Measurements from ENCODE around the gene MAPK8.

The MAPK8 gene

DNA sequence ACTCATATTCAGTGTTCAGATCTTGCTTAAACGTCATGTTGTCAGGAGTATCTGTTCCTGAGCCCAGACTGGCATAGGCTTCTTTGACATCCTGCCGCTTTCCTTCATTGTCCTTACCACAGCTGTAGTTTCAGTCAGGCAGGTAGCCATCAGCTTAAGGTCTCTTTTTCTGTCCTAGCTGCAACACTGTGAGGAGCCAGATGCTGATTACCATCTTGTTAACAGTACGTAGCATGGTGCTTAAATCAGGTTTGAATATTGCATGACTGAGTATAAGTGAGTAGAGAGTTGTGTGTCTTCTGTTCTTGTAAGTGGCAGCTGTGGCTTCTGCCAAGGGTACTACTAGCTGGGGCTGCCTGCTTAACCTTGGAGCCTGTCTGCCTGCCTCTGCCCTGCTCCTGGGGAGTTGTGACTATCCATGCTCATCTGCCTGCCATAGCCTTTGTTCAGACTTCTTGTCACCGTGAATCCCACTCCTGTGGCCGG is 92.6 kb downstream of the MAPK8 start:
- no peak overlapping the region for H3K4me3 ChIP-seq (replicated peaks; ENCODE audit: low read depth, low read length)
- no peak for TF ChIP-seq CTCF (IDR thresholded peaks at IDR 0.05; ENCODE audit: low read depth, low read length, missing control alignments)
- no peak for DNase-seq (ENCODE audit: extremely low read depth, low read depth)

- no peak overlapping the region for H3K4me3 ChIP-seq (replicated peaks; ENCODE audit: low read depth, low read length)
- TF ChIP-seq CTCF (IDR thresholded peaks at IDR 0.05; ENCODE audit: low read depth, low read length, missing control alignments) = no peak
- no peak for DNase-seq (ENCODE audit: extremely low read depth, low read depth)
Observed at GRCh38 chr10:48399551-48399950, 93.1 kb downstream of the MAPK8 start.

GRCh38 chr10:48400129-48400849 is 93.8 kb downstream of the MAPK8 start:
- TF ChIP-seq CTCF (IDR thresholded peaks at IDR 0.05; ENCODE audit: low read depth, low read length, missing control alignments) = no peak
- DNase-seq (ENCODE audit: extremely low read depth, low read depth) = no peak
- no peak overlapping the region for H3K4me3 ChIP-seq (replicated peaks; ENCODE audit: low read depth, low read length)

DNA sequence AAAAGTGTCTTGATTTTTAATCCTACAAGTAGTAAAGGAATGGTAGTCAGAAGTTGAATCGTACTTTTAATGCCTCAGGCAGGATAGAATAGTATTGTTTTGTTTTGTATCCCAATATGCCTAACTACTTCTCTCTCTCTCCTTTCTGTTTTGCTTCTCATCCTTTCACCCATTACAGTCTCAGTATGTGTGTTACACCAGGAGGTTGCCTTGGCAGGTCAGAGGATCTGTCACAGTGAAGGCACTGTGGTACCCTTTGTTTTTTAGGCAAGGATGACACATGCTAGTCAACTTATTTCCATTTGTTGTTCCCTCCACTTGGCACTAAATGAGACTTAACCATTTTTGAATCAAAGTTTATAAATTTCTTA is 94.4 kb downstream of the MAPK8 start:
- no peak for TF ChIP-seq CTCF (IDR thresholded peaks at IDR 0.05; ENCODE audit: low read depth, low read length, missing control alignments)
- no peak for DNase-seq (ENCODE audit: extremely low read depth, low read depth)
- no peak overlapping the region for H3K4me3 ChIP-seq (replicated peaks; ENCODE audit: low read depth, low read length)

DNA sequence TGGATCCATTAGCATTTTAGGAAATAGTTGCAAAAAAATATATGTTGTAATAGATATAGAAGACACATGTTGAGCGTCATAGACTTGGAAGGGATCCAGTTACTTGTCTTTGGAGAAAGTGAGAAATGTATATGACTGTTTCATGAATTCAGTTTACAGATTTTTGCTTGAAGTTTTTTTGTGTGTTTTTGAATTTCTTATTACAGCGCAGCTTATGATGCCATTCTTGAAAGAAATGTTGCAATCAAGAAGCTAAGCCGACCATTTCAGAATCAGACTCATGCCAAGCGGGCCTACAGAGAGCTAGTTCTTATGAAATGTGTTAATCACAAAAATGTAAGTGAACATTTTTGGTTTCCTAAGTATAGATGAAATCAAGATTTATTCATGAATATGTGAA is 98.2 kb downstream of the MAPK8 start:
- DNase-seq (ENCODE audit: extremely low read depth, low read depth) = no peak
- TF ChIP-seq CTCF (IDR thresholded peaks at IDR 0.05; ENCODE audit: low read depth, low read length, missing control alignments) = no peak

GRCh38 chr10:48406204-48406603 is 99.7 kb downstream of the MAPK8 start:
- no peak for TF ChIP-seq CTCF (IDR thresholded peaks at IDR 0.05; ENCODE audit: low read depth, low read length, missing control alignments)
- DNase-seq (ENCODE audit: extremely low read depth, low read depth) = no peak
- no peak overlapping the region for H3K4me3 ChIP-seq (replicated peaks; ENCODE audit: low read depth, low read length)

More for the DNA sequence above, 98.2 kb downstream of the MAPK8 start:
- H3K4me3 ChIP-seq (replicated peaks; ENCODE audit: low read depth, low read length) = no peak overlapping the region

DNA sequence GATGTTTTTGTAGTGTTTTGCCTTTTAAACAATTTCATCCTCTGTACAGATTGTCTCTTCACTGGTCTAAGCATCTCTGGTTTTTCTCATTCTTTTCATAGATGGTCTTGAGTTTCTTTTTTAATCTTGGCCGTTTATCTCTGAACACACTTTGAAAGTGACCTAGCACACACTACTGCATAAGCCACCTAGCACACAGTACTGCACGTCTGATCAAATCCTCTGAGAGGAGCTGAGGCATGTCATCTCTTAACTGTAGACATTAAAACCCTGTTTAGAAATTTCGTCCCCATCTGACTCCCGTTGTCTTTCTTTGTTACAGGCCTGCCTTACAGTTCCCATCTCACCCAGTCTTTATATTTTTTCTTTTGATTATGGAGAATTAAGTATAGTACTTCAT is 100.2 kb downstream of the MAPK8 start:
- TF ChIP-seq CTCF (IDR thresholded peaks at IDR 0.05; ENCODE audit: low read depth, low read length, missing control alignments) = no peak
- H3K4me3 ChIP-seq (replicated peaks; ENCODE audit: low read depth, low read length) = no peak overlapping the region
- no peak for DNase-seq (ENCODE audit: extremely low read depth, low read depth)

All from HFF-Myc (cell line).